A673 (cell line): ENCODE data around the gene SCNN1A. TPM values are rescaled to one million over a fixed set of nuclear protein-coding genes. Genes with fewer than 3 reads are reported as not detected.
A peak's percentile ranks its signal among the peaks of the same experiment; 100 is the strongest.

Experiments
- BruUV-seq: library from RNA; stranded (reverse); fragments of 400-500 nt; replicated peaks from 2 replicates; lab custom pipeline; 2021; lab: Mats Ljungman, UMichigan
- CTCF ChIA-PET: fragments of 300-600 bp; sonication (Branson Sonifier 250); formaldehyde crosslinking; loops from one replicate; lab custom pipeline; 2022; ENCODE audit warnings: antibody characterized with exemption; lab: Charles Lee
- POLR2A ChIA-PET: fragments of 300-600 bp; sonication (Branson Sonifier 250); formaldehyde crosslinking; loops from one replicate; lab custom pipeline; 2022; ENCODE audit warnings: antibody characterized with exemption; ENCODE audit not compliant: low non-redundant PET; lab: Charles Lee
- DNase-seq: peaks from one replicate; pipeline ENCODE4 v3.0.0-alpha.2; 2015; ENCODE audit warnings: low spot score
- H3K27ac ChIP-seq: fragments of 200-600 bp; sonication (generic); 2 replicates; pipeline ENCODE4 v1.5.1; 2016; ENCODE audit warnings: mixed run types, low read depth, mild to moderate bottlenecking, mixed read lengths, antibody characterized with exemption, low read length; ENCODE audit not compliant: poor library complexity, severe bottlenecking
- H3K27me3 ChIP-seq: fragments of 200-600 bp; sonication (generic); replicated peaks from 2 replicates; pipeline ENCODE4 v1.6.1; 2017; ENCODE audit warnings: mixed run types, low read depth, mild to moderate bottlenecking, mixed read lengths, antibody characterized with exemption, low read length; ENCODE audit not compliant: insufficient read depth, poor library complexity
- H3K36me3 ChIP-seq: fragments of 200-600 bp; sonication (generic); 2 replicates; pipeline ENCODE4 v1.6.1; 2016; ENCODE audit warnings: mixed run types, mild to moderate bottlenecking, mixed read lengths, antibody characterized with exemption, low read length; ENCODE audit not compliant: insufficient read depth, poor library complexity, severe bottlenecking
- H3K4me1 ChIP-seq: fragments of 200-600 bp; sonication (generic); 2 replicates; pipeline ENCODE4 v1.6.1; 2017; ENCODE audit warnings: mixed run types, mild to moderate bottlenecking, mixed read lengths, antibody characterized with exemption, low read length; ENCODE audit not compliant: insufficient read depth, poor library complexity, severe bottlenecking
- H3K4me3 ChIP-seq: fragments of 200-600 bp; sonication (generic); 2 replicates; pipeline ENCODE4 v1.5.1; 2016; ENCODE audit warnings: low read depth, mixed run types, mild to moderate bottlenecking, mixed read lengths, low read length; ENCODE audit not compliant: poor library complexity, severe bottlenecking
- H3K9me3 ChIP-seq: fragments of 200-600 bp; sonication (generic); 2 replicates; pipeline ENCODE4 v1.6.1; 2016; ENCODE audit warnings: mixed run types, low read depth, mild to moderate bottlenecking, mixed read lengths, antibody characterized with exemption, low read length; ENCODE audit not compliant: poor library complexity, severe bottlenecking
- EZH2 ChIP-seq: fragments of 200-600 bp; sonication (generic); IDR thresholded peaks from 2 replicates; pipeline ENCODE4 v1.6.1; 2017; ENCODE audit warnings: borderline replicate concordance, low read depth, mild to moderate bottlenecking, mixed read lengths, antibody characterized with exemption, low read length; ENCODE audit not compliant: poor library complexity, severe bottlenecking
- intact Hi-C: fragments of 100-400 bp; cut with micrococcal nuclease; formaldehyde crosslinking; loops from one replicate; pipeline ENCODE4 v1.10.0; 2022; ENCODE audit not compliant: unreplicated experiment
- total RNA-seq: library from RNA; stranded (reverse); gene quantifications from 2 replicates; pipeline ENCODE4 v1.2.3, GENCODE V29; 2021
- TF ChIP-seq, protein P1 (sequence below): fragments of 300-800, 200-600 bp; sonication (generic); conservative IDR thresholded peaks from 2 replicates; pipeline ENCODE4 v1.5.1; 2017; ENCODE audit warnings: low read depth, mild to moderate bottlenecking, antibody characterized with exemption, low read length, moderate library complexity, mixed read lengths

The SCNN1A gene
- total RNA-seq, 1 experiment from 2014 or later: not detected

DNA sequence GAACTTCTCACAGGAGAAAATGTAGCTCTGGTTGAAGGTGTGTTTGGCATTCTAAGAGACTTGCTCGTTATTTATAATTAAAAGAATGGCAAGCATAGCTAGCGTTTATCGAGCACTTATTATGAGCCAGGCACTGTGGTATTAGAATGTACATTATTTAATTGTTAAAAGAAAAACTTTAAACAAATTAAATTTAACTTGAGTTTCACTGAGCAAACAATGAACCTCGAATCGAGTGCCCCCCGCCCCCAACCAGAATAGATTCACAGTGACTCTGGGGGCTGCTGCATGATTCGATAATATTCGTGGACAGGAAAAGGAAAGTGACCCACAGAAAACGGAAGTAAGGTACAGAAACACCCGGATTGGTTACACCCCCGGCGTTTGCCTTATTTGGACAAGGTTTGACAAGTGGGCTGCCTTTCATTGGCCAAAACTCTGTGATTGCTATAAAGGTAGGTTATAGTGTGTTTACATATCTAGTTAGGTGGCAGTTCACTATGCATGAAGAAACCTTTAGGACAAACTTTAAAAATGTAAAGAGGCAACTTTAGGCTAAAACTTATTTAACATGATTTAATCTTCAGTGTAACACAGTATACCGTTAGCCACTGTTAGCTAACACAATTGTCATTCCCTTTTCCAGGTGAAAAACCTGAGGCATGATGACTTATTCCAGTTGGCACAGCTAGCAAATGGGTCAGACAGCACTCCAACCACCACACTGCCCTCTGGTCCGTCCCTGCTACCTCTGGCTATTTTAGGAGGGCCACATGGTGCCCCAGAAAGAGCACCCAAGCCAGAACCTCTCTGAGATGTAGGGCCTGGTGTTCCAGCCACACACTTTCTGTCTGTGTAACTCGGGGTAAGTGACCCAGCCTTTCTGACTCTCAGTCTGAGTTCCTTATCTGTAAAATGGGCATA, 7.1 kb downstream of the SCNN1A start:
- POLR2A ChIA-PET: no interaction called here

DNA sequence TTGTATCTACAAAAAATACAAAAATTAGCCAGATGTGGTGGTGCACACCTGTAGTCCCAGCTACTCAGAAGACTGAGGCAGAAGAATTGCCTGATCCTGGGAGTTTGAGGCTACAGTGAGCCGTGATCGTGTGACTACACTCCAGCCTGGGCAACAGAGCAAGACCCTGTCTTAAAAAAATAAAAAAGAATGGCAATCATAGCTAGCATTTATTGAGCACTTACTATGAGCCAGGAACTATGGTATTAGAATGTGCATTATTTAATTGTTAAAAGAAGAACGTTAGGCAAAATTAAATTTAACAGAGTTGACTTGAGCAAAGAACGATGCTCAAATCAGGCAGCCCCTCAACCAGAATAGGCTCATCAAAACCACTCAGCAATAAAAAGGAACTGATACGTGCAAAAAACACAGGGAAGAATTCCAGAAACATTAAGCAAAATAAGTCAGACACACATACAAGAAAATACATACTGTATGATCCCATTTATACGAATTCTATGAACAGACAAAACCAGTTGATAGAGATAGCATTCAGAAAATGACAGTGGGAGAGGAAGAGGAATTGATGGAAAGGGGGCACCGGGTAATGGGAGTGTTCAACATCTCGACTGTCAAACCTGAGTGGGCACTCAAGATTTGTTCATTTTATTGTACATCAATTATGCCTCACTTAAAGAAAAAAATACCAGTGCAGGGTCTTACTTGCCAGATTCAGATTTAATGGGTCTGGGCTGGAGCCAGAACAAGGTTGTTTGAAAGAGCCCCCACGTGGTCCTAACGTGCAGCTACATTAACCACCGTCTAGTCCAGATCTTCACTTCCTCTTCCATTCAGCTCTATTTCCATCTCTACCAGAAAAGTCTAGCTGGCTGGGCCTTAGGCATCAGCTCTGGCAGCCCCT, 8.0 kb downstream of the SCNN1A start:
- ChIA-PET CTCF (interaction anchor here (0.6 to 1.0 kb wide), 2 partner anchors 41 to 42 kb away, joined by 3 read pairs; no protein-coding TSS in a partner anchor), POLR2A (no interaction called here)
- TF ChIP-seq, protein P1, sequence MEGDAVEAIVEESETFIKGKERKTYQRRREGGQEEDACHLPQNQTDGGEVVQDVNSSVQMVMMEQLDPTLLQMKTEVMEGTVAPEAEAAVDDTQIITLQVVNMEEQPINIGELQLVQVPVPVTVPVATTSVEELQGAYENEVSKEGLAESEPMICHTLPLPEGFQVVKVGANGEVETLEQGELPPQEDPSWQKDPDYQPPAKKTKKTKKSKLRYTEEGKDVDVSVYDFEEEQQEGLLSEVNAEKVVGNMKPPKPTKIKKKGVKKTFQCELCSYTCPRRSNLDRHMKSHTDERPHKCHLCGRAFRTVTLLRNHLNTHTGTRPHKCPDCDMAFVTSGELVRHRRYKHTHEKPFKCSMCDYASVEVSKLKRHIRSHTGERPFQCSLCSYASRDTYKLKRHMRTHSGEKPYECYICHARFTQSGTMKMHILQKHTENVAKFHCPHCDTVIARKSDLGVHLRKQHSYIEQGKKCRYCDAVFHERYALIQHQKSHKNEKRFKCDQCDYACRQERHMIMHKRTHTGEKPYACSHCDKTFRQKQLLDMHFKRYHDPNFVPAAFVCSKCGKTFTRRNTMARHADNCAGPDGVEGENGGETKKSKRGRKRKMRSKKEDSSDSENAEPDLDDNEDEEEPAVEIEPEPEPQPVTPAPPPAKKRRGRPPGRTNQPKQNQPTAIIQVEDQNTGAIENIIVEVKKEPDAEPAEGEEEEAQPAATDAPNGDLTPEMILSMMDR: peak; percentile 47
- TF ChIP-seq EZH2: no peak
- no peaks in the 10 kb centered on the region for H3K36me3 ChIP-seq
- H3K9me3 ChIP-seq: no peaks in the 10 kb centered on the region
- intact Hi-C loops: no loop called here
- peak; percentile 76 for DNase-seq
- no peaks in the 10 kb centered on the region for H3K27me3 ChIP-seq
- no TSS peak for BruUV-seq
- no peak overlapping the region for H3K4me3 ChIP-seq
- H3K4me1 ChIP-seq: peaks cover 18% of the 10 kb centered on the region
- H3K27ac ChIP-seq: no peak overlapping the region

More for the DNA sequence above, 7.1 kb downstream of the SCNN1A start:
- Histone ChIP-seq H3K36me3 (no peaks in the 10 kb centered on the region), H3K4me1 (peaks cover 19% of the 10 kb centered on the region), H3K27ac (no peak overlapping the region), H3K4me3 (no peak overlapping the region), H3K27me3 (no peaks in the 10 kb centered on the region), H3K9me3 (no peaks in the 10 kb centered on the region)
- TF ChIP-seq, protein P1: no peak
- TF ChIP-seq EZH2: no peak
- intact Hi-C loops: no loop called here
- CTCF ChIA-PET: interaction anchor here (0.6 to 1.0 kb wide), 2 partner anchors 41 to 42 kb away, joined by 3 read pairs; no protein-coding TSS in a partner anchor
- no peak for DNase-seq
- BruUV-seq: no TSS peak

DNA sequence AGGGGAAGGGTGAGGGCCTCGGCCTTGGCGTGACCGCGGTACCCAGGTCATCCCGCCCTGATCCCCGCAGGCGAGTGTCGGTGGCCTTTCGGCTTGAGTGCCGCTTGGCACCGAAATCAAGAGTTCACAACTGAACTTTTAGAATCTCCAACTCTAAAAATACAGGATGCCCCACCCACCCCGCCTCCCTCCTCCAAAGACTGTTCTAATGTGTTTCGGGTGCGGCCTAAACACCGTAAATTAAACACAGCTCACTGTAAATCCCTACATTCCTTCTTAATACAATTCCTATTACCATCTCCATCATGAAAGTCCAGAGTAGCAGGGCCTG, 11.4 kb downstream of the SCNN1A start:
- no TSS peak for BruUV-seq
- ChIA-PET POLR2A (no interaction called here), CTCF (no interaction called here)
- no peaks in the 10 kb centered on the region for H3K27me3 ChIP-seq
- no peak overlapping the region for H3K4me3 ChIP-seq
- TF ChIP-seq, protein P1: no peak
- no peak for TF ChIP-seq EZH2
- H3K4me1 ChIP-seq: peaks cover 15% of the 10 kb centered on the region
- DNase-seq: no peak
- no peak overlapping the region for H3K27ac ChIP-seq
- no peaks in the 10 kb centered on the region for H3K9me3 ChIP-seq
- no peaks in the 10 kb centered on the region for H3K36me3 ChIP-seq
- intact Hi-C loops: no loop called here
